Measurements from ENCODE around the gene POP7. TPM values are rescaled to one million over a fixed set of nuclear protein-coding genes. Genes with fewer than 3 reads are reported as not detected.

POP7 gene
- total RNA-seq, 2 donors from 2014 or later = 23.2 to 29.0 TPM

- DNase-seq = peak; percentile 26
- intact Hi-C loops (cut with DNase I) = loop anchor here in 1 of 2 donors (5.0 kb wide), 1 partner anchor 65 kb away; the partner anchor contains the start of gene MOSPD3
- ATAC-seq = no peak
Measured at GRCh38 chr7:100677308-100678267, 28.3 kb upstream of the POP7 start.

- intact Hi-C loops (cut with DNase I) = loop anchor here in 1 of 2 donors (5.0 kb wide), 1 partner anchor 66 kb away; the partner anchor contains the start of gene MOSPD3
- ATAC-seq (no peak), DNase-seq (peak; percentile 37)
Measured at GRCh38 chr7:100678291-100678984, 27.5 kb upstream of the POP7 start.

GRCh38 chr7:100679129-100679926 is 26.6 kb upstream of the POP7 start:
- no peak for ATAC-seq
- DNase-seq = no peak
- intact Hi-C loops (cut with DNase I) = loop anchor here in 1 of 2 donors (5.0 kb wide), 1 partner anchor 67 kb away; the partner anchor contains the start of gene MOSPD3

DNA sequence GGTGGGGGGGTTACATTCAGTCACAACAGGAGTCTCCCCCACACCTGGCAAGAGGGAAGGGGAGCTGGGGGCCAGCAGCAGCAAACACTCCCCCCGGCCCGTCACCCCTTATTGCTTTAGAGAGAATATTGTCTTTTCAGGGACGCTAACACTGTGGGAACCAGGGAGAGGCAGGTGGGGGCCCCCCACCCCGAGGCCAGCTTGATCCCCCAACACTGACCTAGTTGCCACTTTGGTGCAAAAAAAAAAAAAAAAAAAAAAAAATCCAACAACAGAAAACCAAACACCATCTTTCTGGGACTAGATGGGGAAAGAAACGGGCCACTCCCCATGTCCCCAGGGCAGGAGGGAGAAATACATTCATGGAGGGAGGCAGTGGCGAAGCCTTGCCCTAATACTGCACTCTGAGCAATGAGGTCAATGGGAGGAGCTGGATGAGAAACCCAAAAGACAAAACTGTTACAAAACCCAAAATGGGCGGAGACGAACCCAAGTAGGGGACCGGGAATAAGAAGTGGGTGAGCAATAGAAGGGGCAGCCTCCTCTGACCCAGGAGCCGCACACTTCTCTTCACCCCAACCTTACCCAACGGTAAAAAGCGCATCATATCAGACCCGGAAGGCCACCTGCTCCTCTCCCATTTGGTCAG is 25.9 kb upstream of the POP7 start:
- ATAC-seq (peak; percentile 5 to 10), DNase-seq (peak; percentile 65)
- intact Hi-C loops (cut with DNase I) = loop anchor here (5.0 to 10.0 kb wide), 3 partner anchors 68 to 105 kb away; partner anchors contain the start of genes MOSPD3 (in 1 of the 2), PCOLCE (in 1 of the 2) and SAP25 (in 1 of the 2)

- DNase-seq (peak; percentile 31), ATAC-seq (no peak)
- intact Hi-C loops (cut with DNase I) = loop anchor here in 1 of 2 donors (10.0 kb wide), 2 partner anchors 76 to 106 kb away; partner anchors contain the start of genes PCOLCE and SAP25
Measured at GRCh38 chr7:100680576-100681271, 25.2 kb upstream of the POP7 start.

- intact Hi-C loops (cut with DNase I) = loop anchor here in 1 of 2 donors (10.0 kb wide), 2 partner anchors 77 to 107 kb away; partner anchors contain the start of genes PCOLCE and SAP25
- ATAC-seq = no peak
- no peak for DNase-seq
Measured at GRCh38 chr7:100681491-100682227, 24.3 kb upstream of the POP7 start.

DNA sequence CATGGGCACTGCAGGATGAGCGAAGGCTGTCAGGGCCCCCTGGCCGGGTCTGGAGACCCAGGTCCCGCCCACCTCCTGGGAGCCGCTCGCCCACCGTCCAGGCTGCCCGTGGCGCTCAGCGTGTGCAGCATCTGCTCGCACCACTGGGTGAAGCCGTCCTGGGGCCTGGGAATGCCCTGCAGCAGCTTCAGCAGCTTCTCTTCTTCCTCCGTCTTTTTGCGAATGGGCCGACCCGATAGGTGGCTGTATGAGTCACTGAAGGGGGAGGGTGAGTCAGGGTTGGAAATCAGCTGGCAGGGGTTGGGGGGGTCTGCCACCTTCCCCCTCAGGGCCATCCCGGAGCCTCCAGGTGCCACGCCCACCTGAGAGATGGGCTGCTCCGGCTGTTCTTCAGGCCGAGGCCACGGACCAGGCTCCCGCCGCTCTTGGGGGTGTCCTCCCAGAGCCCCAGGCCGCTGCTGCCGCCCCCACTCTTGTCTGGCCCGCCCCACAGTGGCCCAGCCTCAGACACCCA is 23.6 kb upstream of the POP7 start:
- intact Hi-C loops (cut with DNase I) = loop anchor here in 1 of 2 donors (10.0 kb wide), 2 partner anchors 77 to 107 kb away; partner anchors contain the start of genes PCOLCE and SAP25
- no peak for DNase-seq
- no peak for ATAC-seq

DNA sequence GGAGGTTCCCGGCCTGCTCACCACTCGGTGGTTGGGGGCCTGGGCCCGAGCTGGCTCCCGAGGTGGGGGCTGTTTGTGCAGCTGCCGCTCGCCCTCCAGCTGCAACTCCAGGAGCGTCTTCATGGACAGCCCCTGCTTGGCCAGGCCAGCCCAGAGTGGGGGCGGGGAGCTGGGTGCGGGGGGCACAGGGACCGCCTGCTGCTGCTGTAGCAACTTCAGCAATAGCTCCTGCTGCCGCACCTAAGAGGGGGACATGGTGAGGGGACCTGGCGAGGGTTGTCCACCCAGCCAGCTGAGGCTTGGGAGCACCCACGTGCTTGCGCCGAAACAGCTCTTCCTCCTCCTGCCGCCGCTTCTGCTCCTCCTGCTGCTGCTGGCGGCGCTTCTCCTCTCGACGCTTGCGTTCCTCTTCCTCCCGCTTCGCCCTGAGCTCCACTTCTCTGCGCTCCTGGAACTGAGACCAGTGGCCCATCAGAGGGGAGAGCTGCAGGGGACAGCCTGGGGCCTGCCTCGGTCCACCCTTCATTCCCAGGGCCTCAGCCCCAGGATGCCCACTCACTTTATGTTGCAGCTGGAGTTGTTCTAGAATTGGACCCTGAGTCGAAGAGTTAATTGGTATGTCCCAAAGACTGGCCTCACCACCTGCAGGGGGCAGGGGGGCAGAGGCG is 22.8 kb upstream of the POP7 start:
- intact Hi-C loops (cut with DNase I) = loop anchor here in 1 of 2 donors (10.0 kb wide), 2 partner anchors 78 to 108 kb away; partner anchors contain the start of genes PCOLCE and SAP25
- ATAC-seq = no peak
- DNase-seq = no peak

DNA sequence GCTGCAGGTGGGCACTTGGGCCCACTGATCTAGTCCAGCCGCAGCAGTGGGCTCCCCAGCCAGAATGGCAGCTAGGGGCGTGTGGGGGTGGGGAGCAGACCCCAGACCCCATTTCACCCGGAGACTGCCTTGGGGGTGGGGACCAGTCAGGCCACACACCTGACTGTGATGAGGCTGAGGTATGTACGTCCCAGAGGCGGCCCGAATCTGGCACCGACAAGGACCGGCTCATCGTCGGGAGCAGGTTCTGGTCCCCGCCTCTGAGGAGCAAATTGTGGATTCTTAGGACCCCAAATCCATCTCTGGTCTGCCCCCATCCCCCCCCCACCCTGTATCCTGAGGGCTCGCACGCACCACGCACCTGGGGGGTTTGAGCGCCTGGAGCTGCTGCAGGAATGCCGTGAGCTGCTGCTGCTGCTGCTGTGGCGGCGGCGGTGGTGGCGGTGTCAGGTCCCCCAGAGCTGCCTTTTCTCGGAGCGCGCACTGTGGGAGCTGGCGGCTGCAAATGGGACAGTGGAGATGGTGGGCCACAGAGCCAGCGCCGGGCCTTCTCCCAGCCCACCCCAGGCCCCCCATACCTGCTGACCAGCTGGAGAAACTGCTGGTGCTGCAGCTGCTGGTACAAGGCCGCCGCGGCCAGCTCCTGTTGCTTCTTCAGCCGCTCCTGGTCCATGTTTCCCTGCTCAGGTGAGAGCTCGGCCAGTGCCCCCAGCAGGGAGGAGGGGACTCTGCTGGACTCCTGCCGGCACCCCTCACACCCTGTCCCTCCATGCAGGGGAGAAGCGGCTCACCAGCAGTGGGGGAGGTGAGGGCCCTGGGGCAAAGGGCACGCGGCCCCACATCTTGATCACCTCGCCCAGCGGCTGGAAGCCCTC is 22.0 kb upstream of the POP7 start:
- ATAC-seq (no peak), DNase-seq (no peak)

GRCh38 chr7:100684534-100685042 is 21.3 kb upstream of the POP7 start:
- ATAC-seq = no peak
- peak; percentile 18 for DNase-seq
- intact Hi-C loops (cut with DNase I) = loop anchor here in 1 of 2 donors (10.0 kb wide), 2 partner anchors 80 to 110 kb away; partner anchors contain the start of genes PCOLCE and SAP25

More for the DNA sequence above, 22.0 kb upstream of the POP7 start:
- intact Hi-C loops (cut with DNase I) = loop anchor here in 1 of 2 donors (10.0 kb wide), 2 partner anchors 79 to 109 kb away; partner anchors contain the start of genes PCOLCE and SAP25

- intact Hi-C loops (cut with DNase I) = loop anchor here in 1 of 2 donors (10.0 kb wide), 2 partner anchors 80 to 110 kb away; partner anchors contain the start of genes PCOLCE and SAP25
- no peak for DNase-seq
- no peak for ATAC-seq
Measured at GRCh38 chr7:100685049-100685605, 20.8 kb upstream of the POP7 start.

- ATAC-seq (no peak), DNase-seq (no peak)
- intact Hi-C loops (cut with DNase I) = loop anchor here in 1 of 2 donors (10.0 kb wide), 2 partner anchors 81 to 111 kb away; partner anchors contain the start of genes PCOLCE and SAP25
Measured at GRCh38 chr7:100685631-100686145, 20.2 kb upstream of the POP7 start.

DNA sequence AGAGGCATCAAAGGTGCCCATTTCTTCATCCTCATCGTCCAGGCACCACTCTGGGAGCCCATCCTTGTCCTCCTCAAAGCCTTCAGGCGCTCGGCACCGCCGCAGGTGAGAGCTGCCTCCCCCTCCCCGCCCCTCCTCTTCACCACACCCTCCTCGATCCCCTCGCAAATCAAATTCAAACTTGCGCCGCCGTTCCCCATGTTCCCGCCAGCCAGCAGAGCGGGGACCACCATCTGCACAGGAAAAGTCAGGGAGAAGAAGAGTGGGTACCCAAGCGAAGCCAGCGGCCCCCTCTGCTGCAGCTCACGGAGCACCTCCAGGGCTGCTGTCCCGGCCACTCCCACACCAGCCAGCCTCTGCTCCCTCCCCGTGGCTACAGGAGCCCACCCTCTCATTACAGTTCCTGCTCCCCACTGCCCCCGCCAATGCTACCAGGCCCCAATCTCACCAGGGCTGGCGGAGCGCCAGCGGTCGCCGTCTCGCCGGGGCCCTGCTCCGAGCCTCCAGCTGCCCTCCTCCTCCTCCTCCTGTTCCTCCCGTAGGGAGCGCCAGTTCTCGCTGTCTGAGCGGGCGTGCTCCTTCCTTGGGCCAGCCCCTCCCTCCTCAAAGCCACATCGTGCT is 19.6 kb upstream of the POP7 start:
- ATAC-seq = no peak
- DNase-seq = no peak
- intact Hi-C loops (cut with DNase I) = loop anchor here in 1 of 2 donors (10.0 kb wide), 2 partner anchors 82 to 112 kb away; partner anchors contain the start of genes PCOLCE and SAP25

Measured in left cardiac atrium (tissue), 4 donors.